HG03432 (cell line): ENCODE data around the gene MEGF8.

ENCODE experiments used
- ATAC-seq: cut with Tn5 transposase; IDR thresholded peaks from one replicate; pipeline ENCODE4 v1.9.1; 2021; ENCODE audit warnings: mild to moderate bottlenecking, moderate library complexity; ENCODE audit not compliant: unreplicated experiment

MEGF8 gene

DNA sequence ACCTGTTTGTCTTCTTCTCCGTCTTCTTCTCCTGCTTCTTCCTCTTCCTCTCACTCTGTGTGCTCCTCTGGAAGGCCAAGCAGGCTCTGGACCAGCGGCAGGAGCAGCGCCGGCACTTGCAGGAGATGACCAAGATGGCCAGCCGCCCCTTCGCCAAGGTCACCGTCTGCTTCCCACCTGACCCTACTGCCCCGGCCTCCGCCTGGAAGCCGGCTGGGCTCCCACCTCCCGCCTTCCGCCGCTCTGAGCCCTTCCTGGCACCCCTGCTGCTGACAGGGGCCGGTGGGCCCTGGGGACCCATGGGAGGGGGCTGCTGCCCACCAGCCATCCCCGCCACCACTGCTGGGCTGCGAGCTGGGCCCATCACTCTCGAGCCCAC is 50.7 kb downstream of the MEGF8 start:
- ATAC-seq = no peak

DNA sequence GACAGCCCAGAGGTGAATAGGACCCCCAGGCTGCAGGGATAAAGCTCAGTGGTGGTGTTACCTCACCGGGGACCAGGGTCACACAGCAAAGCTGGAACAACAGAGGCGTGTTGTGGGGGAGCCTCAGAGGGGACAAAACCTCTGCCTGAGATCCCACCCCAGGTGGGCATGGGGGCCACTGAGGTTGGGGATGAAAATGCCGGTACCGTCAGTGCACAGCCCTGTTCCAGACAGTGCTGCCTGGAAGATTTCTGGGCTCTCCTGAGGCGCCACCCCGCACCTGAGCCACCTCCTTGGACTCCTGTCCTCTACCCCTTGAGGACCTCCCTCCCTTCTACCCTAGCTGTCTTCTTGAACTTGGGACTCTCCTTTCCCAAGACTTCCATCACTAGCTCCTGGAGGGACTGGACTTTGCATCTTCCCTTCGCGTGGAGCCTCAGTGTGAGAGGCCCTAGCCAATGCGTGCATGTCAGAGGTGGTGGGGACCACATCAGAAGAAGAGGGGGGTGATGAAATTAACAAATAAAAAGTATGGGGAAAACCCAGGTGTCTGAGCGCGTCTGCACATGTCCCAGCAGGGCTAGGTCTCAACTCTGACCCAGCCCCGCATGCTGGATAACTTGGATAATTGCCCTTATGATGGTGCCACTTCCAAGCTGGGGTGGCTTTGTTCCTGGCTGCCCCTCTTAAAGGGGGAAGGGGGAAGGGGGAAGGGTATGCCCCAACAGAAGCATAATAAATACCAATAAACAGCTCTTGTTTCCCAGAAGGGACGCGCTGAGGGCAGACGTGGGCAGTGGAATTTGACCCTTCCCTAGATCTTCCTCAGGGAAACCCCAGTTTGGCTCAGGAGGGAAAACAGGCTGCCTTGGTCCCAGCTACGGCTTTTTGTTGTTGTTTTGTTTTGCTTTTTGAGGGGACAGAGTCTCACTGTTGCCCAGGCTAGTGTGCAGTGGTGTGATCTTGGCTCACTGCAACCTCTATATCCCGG is 53.1 kb downstream of the MEGF8 start:
- ATAC-seq = no peak

DNA sequence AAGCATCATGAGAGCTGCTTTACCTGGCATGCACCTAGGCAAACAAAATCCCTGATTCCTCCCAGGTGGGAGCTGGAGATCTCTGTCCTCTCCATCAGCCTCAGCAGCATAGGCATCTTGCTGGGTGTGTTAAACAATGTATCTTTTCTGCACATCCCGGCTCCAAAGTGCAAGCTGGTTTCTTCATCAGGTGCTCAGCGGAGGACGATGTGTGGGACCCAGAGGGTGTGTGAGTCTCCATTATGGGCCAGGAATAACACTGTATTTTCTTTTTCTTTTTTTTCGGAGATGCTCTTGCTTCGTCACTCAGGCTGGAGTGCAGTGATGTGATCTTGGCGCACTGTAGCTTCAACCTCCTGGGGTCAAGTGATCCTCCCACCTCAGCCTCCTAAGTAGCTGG is 54.7 kb downstream of the MEGF8 start:
- no peak for ATAC-seq

DNA sequence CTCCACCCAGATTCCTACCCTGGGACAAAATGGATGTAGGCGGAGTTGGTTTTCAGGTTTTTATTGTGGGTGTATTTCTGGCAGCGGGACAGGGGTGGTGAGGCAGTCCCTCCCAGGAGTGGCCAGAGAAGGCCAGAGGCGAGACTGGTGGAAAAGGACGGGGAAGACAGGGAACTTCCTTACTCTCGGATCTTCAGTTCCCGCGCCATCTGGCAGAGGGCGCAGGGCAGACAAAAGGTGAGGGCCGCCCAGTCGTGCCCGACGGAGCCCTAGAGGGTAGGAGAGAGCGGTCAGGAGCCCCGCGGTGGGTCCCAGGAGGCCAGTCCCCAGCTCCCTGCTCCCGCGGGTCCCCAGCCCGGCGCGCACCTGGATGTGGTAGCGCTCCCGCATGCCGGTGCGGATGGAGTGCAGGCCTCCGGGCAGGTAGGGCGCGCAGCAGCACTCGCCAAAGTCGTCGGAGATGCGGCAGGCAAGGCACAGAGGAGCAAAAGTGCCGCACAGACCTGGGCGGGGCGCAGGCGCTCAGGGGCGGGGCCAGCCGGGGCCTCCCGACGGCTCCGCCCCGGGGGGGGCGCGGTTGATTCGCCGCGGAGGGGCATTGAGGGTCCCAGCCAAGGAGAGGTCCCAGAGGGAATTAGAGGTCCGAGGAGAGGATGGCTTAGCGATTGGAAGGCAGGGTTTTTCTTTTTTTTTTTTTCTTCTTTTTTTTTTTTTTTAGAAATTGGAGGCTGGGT is 61.7 kb downstream of the MEGF8 start:
- ATAC-seq = peak; percentile 67

DNA sequence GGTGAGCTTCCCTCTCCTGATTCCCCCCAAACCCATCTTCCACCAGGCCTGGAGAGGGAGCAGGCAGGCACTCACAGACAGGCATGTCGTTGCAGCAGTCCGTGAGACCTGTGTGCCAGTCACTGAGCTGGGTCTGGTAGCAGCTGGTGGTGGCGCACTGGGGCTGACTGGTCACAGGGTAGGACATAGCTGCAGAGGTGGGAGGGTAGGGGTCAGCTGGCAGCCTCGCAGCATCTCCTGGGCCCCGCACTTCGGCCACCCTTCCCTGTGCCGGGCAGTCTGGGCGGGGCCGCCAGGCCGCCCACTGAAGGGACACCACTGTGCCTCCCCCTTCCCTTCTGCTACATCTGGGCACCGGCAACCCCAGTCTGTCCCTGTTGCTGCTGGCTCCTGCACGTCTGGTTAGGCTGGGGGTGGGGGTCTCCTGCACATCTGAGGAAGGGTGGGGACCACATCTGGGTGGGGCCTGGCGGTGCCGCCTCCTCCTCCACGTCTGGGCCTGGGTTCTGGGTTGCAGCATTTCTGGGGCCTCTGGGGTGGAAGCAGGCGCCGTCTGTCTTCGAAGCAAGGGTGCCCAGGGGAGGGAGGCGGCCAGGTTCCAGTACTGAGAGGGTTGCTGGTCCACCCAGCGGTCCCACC is 63.5 kb downstream of the MEGF8 start:
- no peak for ATAC-seq

DNA sequence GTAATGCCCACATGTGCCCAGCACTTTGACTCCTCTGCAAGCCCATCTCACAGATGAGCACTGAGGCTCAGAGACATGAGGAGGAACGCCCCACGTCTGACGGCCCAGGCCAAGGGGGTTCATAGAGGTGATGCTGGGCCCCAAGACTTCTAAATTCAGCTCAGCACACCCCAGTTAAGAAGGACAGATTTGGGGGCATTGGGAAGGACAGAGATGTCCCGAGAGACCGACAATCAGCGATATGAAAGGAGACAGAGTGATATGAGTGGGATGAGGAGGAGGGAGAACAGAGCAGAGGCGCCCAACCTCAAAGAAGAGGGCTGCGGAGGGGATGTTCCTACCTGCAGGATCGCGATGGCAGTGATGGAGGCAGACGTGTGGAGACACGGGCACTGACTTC is 64.5 kb downstream of the MEGF8 start, which contains the start of gene CNFN:
Gene CNFN (minus strand): TSS at position 399 of the 400 bp plus-strand sequence. CDS start 1,260 bp downstream, outside the sequence.
- ATAC-seq = no peak

DNA sequence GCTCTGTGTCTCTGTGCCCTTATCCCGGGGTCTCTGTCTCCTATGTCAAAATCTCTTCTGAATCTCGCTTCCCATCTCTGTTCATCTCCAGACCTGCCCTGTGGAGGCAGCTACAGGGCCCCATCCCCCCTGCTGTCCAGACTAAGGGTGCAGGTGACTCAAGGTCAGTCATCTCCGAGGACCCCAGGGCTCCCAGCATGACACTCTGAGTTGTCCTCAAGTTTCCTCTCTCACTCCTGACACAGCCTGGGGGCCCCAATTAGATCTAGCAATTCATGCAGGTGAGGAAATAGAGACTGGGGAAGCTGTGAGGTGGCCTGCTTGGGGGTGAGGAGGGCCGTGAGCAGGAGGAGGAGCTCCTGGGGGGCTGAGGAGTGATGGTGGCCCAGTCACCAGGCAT is 66.7 kb downstream of the MEGF8 start:
- no peak for ATAC-seq

DNA sequence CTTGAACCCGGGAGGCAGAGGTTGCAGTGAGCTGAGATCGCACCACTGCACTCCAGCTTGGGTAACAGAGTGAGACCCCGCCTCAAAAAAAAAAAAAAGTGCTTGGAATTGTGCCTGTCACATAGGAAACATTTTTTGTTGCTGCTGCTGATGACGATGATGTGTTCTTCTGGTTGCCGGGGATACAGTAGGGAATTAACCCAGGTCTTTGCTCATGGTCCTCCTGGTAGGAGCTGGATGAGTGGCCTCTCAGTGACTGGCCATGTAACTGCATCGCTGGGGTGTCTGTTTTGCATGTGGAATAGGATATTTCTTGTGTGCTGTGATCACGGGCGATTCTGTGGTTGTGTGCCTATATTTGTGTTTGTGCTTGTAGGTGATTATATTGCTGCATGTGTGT is 69.3 kb downstream of the MEGF8 start:
- no peak for ATAC-seq

DNA sequence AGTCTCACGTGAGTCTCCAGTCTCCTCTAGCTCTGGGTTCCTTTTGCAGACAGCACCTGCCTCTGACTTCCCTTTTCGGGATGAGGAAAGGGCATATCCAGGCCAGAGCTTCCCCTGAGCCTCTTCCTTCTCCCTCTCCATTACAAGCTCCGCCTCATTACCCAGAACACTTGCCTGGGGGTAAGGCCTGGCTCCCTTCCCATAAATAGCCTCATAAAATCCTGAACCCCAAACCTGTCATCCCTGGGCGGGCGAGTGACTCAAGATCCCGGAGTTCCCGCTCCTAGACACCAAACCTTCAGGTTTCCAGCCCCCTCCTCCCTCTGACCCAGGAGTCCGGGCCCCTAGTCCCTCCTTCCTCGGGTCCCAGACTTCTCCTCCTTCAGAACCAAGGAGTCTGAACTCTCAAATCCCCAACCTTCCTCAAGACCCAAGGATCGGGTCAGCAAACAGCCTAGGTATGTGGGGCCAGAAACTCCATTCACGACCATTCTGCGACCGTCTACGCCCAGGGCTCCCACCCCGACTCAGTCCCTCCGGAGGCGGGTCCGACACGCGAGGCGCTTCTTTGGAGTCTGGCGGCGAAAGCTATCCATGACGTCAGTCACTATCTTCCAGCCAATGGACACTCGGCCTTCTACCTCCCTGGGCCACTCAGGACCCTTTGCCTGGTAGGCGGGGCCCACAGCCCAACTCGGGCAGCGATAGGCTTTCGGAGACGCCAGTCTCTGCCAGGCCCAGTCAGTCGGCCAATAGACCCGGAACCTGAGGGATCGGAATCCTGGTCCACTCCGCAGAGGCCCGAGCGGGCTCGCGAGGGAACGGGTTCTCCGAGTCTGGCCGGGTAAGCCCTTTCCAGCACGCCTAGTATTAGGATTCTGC is 71.2 kb downstream of the MEGF8 start:
- ATAC-seq = peak; percentile 92

DNA sequence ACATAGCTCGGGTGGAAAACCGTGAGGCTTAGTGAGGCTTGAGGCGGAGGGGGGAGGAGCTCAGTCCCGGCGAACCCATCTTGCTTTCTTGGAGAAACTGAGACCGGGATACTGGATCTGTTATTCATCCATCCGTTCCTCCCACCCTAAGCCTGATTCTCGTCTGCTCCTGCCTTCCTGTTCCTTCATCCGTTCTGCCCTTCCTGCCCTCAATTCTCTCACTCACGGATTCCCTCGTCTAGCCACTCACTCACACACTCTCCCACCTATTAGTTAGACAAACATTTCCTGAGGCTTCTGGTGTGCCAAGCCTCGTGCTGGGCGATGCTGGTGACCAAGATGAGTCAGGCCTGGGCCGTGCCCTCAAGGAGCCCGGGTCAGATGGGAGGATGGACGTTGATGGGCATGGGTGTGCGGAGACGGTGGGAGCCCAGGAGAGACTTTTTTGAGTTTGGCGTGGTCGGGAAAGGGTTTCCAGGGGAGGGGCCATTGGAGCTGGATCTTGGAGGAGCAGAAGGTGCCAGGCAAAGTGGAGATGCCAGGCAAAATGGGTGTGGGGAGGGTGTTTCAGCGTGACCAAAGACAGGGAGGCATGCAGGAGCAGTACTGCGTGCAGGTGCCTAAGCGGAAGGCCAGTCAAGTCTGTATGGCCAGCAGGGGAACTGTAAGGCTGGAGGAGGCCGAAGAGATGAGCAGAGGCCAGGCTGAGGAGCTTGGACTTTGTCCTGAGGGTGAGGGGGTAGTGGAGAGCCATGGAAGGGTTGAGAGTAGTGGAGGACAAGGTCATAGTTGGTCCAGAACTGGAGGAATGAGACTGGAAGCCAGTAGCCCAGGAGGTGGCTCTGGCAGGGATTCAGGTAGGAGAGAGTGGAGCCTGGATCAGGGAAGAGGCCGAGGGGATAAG is 72.1 kb downstream of the MEGF8 start:
- no peak for ATAC-seq

DNA sequence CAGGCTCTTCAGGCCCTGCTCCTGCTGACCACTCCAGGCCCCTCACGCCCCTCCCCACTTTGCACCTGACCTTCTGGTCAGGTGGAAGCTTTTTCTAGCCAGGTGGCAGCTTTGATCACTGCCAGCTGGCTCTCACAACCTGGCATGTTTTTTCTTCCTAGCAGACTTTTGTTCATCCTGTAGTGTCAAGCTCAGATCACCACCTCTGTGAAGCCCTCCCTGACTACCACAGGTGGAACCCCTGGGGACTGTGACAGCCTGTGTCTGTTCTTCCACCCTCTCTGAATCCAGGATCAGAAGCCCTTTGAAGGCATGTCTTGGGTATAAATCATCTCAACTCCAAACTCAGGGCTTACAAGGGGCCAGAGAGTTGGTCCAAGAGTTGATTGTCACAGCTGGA is 75.0 kb downstream of the MEGF8 start:
- ATAC-seq = no peak

DNA sequence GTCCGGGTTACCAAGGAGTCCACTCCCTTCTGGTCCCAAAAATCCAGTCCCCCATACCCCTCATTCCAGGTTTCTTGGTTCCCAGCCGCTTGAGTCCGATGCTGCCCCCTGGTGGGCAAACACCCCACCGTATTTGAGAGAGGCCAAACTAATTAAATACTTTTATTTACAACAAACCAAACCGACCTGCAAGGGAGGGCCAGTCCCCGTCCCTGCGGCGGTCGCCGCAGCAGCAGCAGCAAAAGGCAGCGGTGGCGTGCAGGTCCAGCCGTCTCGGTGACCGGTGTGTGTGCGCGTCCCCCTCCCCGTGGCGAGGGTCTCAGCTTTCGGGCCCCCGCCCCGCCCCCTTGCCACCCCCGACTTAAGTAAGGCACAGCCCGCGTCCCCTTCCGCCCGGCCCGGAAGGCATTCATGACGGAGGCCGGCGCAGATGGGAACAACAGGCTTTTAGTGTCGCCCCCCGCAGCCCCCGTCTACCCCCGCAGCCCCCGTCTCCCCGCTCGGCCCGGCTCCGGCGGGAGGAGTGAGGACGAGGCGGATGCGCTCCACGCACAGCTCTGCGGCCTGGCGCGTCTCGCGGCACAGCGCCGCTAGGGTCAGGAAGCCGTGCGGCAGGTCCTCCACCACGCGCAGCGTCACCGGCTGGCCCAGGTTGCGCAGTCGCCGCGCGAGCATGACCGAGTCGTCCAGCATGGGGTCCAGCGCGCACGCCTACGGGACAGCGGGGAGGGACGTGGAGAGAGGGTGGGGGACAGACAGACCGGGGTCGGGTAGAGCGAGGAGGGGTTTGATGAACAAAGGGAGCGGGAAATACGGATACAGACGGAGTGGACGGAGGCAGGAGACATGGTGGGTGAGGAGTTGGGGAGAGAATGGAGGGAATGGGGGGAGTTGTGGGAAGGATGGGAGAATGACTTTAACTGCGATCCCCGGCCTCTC is 76.2 kb downstream of the MEGF8 start:
- no peak for ATAC-seq

DNA sequence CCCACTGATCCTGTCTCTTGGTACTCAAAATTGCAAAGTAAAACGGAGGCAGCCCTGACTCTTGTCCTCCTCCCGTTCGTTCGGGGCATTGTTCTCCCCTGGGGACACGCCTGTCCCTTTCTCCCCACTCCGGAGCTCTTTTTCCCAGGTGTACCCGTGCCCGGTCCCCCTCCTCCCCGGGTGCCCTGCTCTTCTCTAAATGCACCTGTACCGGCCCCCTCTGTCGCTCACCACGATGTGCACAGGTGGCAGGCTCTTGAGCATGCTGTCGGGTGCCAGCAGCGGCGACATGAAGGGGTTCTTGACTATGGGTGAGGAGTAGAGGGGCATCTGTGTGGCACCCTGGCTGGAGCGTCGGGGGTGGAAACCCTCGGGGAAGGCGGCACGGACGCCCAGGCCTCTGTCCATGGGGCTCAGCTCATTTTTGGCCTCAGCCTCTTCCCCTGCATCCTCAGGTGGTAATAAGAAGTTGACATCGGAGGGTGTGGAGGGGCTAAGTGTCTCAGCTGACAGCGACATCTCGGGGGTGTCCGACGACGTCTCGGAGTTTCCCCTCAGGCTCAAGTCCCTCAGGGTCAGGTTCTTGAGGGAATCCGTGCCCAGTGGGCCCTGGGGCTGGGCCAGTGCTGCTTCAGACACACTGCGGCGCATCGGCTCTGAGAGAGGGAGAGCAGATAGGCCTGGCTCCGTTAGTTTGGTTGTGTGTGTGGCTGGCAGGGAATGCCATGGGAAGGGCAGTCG is 77.1 kb downstream of the MEGF8 start:
- ATAC-seq = no peak

DNA sequence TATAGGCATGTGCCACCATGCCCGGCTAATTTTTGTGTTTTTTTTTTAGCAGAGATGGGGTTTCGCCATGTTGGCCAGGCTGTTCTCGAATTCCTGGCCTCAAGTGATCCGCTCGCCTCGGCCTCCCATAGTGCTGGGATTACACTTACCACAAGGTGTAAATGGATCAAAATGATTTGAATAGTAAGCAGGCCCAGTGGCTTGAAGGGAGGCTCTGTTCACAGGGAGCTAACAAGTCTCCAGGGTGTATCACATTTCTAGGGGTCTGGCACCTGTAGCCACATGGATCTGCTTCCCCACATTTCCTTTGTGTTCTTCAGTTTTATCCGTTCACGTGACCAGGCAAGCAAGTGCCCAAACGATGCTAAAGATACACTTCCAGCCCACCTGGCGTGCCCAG is 78.2 kb downstream of the MEGF8 start:
- ATAC-seq = no peak

DNA sequence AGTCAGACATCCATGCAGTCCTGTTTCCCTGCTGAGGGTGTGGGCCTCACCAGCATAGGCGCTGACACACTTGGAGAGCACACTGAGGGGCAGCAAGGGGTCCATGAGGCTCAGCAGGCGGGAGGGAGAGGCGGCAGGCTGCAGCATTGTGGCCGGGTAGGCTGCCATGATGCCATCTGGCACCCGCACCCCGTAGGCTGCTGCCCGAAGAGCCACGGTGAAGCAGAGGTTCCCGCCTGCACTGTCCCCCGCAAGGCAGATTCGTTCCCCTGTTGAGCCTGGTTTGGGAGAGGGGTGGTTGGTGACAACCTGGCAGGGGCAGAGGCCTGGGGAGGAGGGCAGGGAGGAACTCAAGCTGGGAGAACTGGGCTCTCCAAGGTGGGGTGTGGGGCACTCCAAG is 80.7 kb downstream of the MEGF8 start:
- no peak for ATAC-seq

DNA sequence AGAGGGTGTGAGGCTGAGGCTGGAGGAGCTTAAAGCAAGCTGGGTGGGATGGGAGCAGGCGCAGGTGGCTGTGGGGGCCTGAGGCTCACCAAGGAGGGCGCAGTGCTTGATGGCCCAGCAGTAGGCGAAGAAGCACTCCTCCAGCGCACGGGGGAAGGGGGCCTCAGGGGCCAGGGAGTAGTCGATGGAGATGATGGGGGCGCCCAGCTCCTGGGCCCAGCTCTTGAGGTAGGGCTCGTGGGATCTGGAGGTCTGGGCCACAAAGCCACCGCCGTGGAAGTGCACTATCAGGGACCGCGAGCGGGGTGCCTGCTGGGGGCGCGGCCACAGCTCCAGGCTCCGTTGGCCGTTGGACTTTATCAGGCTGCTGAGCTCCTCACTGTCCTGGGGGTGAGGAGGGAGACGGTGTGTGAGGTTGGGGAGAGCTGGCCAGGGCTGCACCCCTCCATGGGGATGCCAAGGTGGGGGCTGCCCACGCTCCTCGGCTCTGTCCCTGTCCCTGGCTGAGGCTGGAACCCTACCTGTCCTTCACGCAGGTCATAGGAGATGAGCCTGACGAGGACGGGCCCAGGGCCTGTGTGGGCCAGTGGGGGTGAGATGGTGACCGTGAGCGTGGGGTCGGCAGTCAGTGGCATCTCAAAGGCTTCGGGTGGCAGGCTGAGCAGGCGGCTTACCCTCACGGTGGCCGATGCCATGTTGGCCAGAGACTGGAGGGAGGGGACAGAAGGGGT is 81.8 kb downstream of the MEGF8 start:
- no peak for ATAC-seq

DNA sequence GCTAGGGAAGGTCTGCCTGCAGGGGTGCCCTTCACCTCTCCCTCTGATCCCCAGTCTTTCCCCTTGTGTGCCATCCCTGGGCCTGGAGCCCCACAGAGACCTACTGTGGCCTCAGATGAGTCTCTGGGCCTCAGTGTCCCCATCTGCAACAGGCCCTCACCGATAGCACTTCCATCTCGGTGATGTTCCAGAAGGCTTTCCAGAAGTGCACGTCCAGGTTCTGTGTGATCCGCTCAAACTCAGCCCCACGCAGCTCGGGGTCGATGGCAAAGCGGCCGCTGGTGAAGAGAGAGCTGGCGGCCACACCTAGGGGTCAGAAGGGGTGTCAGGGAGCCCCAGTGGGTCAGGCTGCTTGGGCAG is 82.4 kb downstream of the MEGF8 start:
- no peak for ATAC-seq
